HepG2 (cell line): ENCODE results near the gene KCTD6. TPM values are rescaled to one million over a fixed set of nuclear protein-coding genes. Genes with fewer than 3 reads are reported as not detected.

Source experiments
- ARNTL ChIP-seq: sonication (generic); formaldehyde crosslinking; IDR thresholded peaks from 2 replicates; pipeline ENCODE4 v1.4.0; 2020; ENCODE audit warnings: mild to moderate bottlenecking, missing genetic modification reagents
- HMG20B ChIP-seq: conservative IDR thresholded peaks from 2 replicates; pipeline ENCODE4 v1.6.1; 2016; ENCODE audit warnings: missing genetic modification reagents, missing compliant biosample characterization
- HOXD1 ChIP-seq: sonication (generic); formaldehyde crosslinking; IDR thresholded peaks from 2 replicates; pipeline ENCODE4 v1.5.0; 2020; ENCODE audit warnings: missing genetic modification reagents
- JUND ChIP-seq: sonication (generic); formaldehyde crosslinking; IDR thresholded peaks from 2 replicates; pipeline ENCODE4 v1.8.0; 2022; ENCODE audit warnings: mild to moderate bottlenecking, missing genetic modification reagents
- MIXL1 ChIP-seq: IDR thresholded peaks from 2 replicates; pipeline ENCODE4 v1.6.1; 2016
- MTERF4 ChIP-seq: sonication (generic); formaldehyde crosslinking; IDR thresholded peaks from 2 replicates; pipeline ENCODE4 v1.8.0; 2023; ENCODE audit warnings: mild to moderate bottlenecking, missing genetic modification reagents
- MXD4 ChIP-seq: IDR thresholded peaks from 2 replicates; pipeline ENCODE4 v1.6.1; 2016; ENCODE audit warnings: mild to moderate bottlenecking, missing biosample characterization, missing genetic modification reagents
- TGIF2 ChIP-seq: IDR thresholded peaks from 2 replicates; pipeline ENCODE4 v1.6.1; 2016; ENCODE audit warnings: control low read depth, missing compliant biosample characterization
- TP53 ChIP-seq: sonication (generic); formaldehyde crosslinking; conservative IDR thresholded peaks from 2 replicates; pipeline ENCODE4 v1.4.0; 2020; ENCODE audit warnings: missing genetic modification reagents
- ZFAT ChIP-seq: sonication (generic); formaldehyde crosslinking; conservative IDR thresholded peaks from 2 replicates; pipeline ENCODE4 v1.8.1; 2023; ENCODE audit warnings: missing genetic modification reagents, inconsistent platforms
- ZNF224 ChIP-seq: sonication (generic); formaldehyde crosslinking; IDR thresholded peaks from 2 replicates; pipeline ENCODE4 v1.5.0; 2020; ENCODE audit warnings: mild to moderate bottlenecking, missing genetic modification reagents
- ZNF24 ChIP-seq: fragments of 450-650 bp; IDR thresholded peaks from 2 replicates; pipeline ENCODE4 v1.6.1; 2017; ENCODE audit warnings: antibody characterized with exemption, mild to moderate bottlenecking
- ZNF292 ChIP-seq: sonication (generic); formaldehyde crosslinking; IDR thresholded peaks from 2 replicates; pipeline ENCODE4 v1.8.1; 2022; ENCODE audit warnings: mild to moderate bottlenecking, low read depth, missing genetic modification reagents, borderline replicate concordance
- ZNF646 ChIP-seq: sonication (generic); formaldehyde crosslinking; IDR thresholded peaks from 2 replicates; pipeline ENCODE4 v1.9.0; 2021; ENCODE audit warnings: mild to moderate bottlenecking, missing genetic modification reagents
- ZNF768 ChIP-seq: sonication (generic); formaldehyde crosslinking; IDR thresholded peaks from 2 replicates; pipeline ENCODE4 v1.4.0; 2020; ENCODE audit warnings: missing genetic modification reagents
- ZNF782 ChIP-seq: sonication (generic); formaldehyde crosslinking; IDR thresholded peaks from 2 replicates; pipeline ENCODE4 v1.4.0; 2020; ENCODE audit warnings: missing genetic modification reagents, mild to moderate bottlenecking, borderline replicate concordance
- polyA plus RNA-seq, 8 experiments: library from polyadenylated mRNA; depleted of rRNA in 3 of 8; stranded (reverse) in 7 of 8; unstranded in 1 of 8; fragments of >200 nt; fragmentation: Illumina TruSeq in 4 of 8; extraction: Trizol in 4 of 8; gene quantifications; 2 replicates each; pipeline versions ENCODE4 v1.2.1 to v1.2.3, GENCODE V29; 2011 to 2016; ENCODE audit warnings: low read depth in 4 of 8, missing spikeins in 1 of 8, mixed read lengths in 1 of 8; ENCODE audit not compliant: insufficient read depth in 1 of 8
- total RNA-seq, 5 experiments: library from RNA; depleted of rRNA; stranded (reverse); fragments of >200 nt; fragmentation: Illumina TruSeq; extraction: Trizol; gene quantifications; 2 replicates each; pipeline ENCODE4 v1.2.3, GENCODE V29; 2016; ENCODE audit warnings: low read depth in 1 of 5
- TF ChIP-seq, protein P1 (sequence below): sonication (generic); formaldehyde crosslinking; IDR thresholded peaks from 2 replicates; pipeline ENCODE4 v1.5.1; 2020; ENCODE audit warnings: missing genetic modification reagents, mild to moderate bottlenecking, borderline replicate concordance
- TF ChIP-seq, protein P2 (sequence below): sonication (generic); formaldehyde crosslinking; IDR thresholded peaks from 2 replicates; pipeline ENCODE4 v1.8.1; 2023; ENCODE audit warnings: missing genetic modification reagents, mild to moderate bottlenecking, borderline replicate concordance
- TF ChIP-seq, protein P3 (sequence below): sonication (generic); formaldehyde crosslinking; IDR thresholded peaks from 2 replicates; pipeline ENCODE4 v1.5.0; 2020; ENCODE audit warnings: missing genetic modification reagents, mild to moderate bottlenecking, borderline replicate concordance
- TF ChIP-seq, protein P4 (sequence below): sonication (generic); formaldehyde crosslinking; IDR thresholded peaks from 2 replicates; pipeline ENCODE4 v1.5.0; 2020; ENCODE audit warnings: missing genetic modification reagents

Gene KCTD6
- total and polyA plus RNA-seq, 2 of the 13 experiments (the other 11 are each of a cell fraction or from before 2014, with no cell fraction given): 13.4 to 14.2 TPM

DNA sequence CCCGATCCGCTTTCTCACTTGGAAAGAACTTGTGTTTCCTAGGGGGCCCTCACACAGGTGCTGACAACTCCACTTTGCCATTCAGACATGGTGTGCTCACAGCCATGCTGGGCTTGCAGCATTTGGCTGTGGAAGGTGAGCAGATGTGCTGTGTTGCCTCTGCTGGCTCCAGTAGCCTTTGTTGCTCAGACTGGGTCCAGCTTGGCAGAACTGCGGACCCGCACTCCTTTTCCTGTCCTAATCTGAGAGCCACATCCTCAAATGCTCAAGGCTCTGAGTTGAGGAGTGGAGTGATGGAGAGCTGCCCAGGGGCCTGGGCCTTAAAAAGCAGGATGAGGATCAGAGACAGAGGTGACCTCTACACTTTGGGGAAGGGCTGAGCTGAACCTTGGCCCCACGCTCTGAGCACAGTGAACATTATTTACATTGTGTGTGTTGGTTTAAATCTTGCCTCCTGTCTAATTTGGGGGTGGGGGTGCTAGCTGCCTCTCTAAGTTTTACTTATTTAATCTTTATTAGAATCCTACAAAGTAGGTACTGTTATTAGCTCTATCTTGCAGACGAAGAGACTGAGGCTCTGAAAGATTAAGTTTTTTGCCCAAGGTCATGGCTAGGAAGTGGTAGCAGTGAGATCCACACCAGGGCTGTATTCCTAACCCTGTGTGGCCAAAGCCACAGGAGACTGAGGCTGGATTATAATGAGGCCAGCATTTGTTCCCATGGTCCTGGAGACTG is 27.9 kb downstream of the KCTD6 start (continued):
- TF ChIP-seq, protein P1, sequence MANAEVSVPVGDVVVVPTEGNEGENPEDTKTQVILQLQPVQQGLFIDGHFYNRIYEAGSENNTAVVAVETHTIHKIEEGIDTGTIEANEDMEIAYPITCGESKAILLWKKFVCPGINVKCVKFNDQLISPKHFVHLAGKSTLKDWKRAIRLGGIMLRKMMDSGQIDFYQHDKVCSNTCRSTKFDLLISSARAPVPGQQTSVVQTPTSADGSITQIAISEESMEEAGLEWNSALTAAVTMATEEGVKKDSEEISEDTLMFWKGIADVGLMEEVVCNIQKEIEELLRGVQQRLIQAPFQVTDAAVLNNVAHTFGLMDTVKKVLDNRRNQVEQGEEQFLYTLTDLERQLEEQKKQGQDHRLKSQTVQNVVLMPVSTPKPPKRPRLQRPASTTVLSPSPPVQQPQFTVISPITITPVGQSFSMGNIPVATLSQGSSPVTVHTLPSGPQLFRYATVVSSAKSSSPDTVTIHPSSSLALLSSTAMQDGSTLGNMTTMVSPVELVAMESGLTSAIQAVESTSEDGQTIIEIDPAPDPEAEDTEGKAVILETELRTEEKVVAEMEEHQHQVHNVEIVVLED: no peak; the same call in 1 of the 2 replicates
- no peak for TF ChIP-seq TP53
- no peak for TF ChIP-seq MTERF4 (CRISPR knock-in tag)
- no peak for TF ChIP-seq ZNF782 (CRISPR knock-in tag)
- TF ChIP-seq ZNF646 (CRISPR knock-in tag): no peak
- TF ChIP-seq, protein P2, sequence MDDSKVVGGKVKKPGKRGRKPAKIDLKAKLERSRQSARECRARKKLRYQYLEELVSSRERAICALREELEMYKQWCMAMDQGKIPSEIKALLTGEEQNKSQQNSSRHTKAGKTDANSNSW (CRISPR knock-in tag): no peak
- TF ChIP-seq, protein P3, sequence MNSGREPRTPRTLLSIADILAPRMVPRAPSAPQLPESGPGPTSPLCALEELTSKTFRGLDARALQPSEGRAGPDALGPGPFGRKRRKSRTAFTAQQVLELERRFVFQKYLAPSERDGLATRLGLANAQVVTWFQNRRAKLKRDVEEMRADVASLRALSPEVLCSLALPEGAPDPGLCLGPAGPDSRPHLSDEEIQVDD (CRISPR knock-in tag): no peak
- peak; percentile 73 for TF ChIP-seq ZNF768 (CRISPR knock-in tag)
- TF ChIP-seq ZNF292 (CRISPR knock-in tag): peak; percentile 87; the same call in 1 of the 2 replicates
- no peak for TF ChIP-seq TGIF2
- no peak for TF ChIP-seq HMG20B (CRISPR knock-in tag)
- TF ChIP-seq, protein P4, sequence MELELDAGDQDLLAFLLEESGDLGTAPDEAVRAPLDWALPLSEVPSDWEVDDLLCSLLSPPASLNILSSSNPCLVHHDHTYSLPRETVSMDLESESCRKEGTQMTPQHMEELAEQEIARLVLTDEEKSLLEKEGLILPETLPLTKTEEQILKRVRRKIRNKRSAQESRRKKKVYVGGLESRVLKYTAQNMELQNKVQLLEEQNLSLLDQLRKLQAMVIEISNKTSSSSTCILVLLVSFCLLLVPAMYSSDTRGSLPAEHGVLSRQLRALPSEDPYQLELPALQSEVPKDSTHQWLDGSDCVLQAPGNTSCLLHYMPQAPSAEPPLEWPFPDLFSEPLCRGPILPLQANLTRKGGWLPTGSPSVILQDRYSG: no peak
- TF ChIP-seq HOXD1 (CRISPR knock-in tag): no peak
- TF ChIP-seq ZNF24: no peak
- TF ChIP-seq JUND (CRISPR knock-in tag): 0 out of 2 replicates have a peak, but pooled peaks have one; percentile 36
- no peak for TF ChIP-seq ARNTL (CRISPR knock-in tag)
- TF ChIP-seq MIXL1: 0 out of 2 replicates have a peak, but pooled peaks have one; percentile 46
- TF ChIP-seq MXD4 (CRISPR knock-in tag): no peak
- TF ChIP-seq ZFAT (CRISPR knock-in tag): no peak
- no peak for TF ChIP-seq ZNF224 (CRISPR knock-in tag)
